Left ventricle myocardium inferior (tissue), 1 donor: Measurements from ENCODE around the gene GMPS. TPM values are rescaled to one million over a fixed set of nuclear protein-coding genes. Genes with fewer than 3 reads are reported as not detected.
"Not testable (repeated sequence)": the region's sequence is repeated elsewhere in the genome, so short reads cannot be mapped to it uniquely, and the experiment has no call there.

Experiments
- DNase-seq: peaks from one replicate; pipeline ENCODE4 v3.0.0-alpha.2; 2020
- H3K27ac ChIP-seq: fragments of 200-600 bp; replicated peaks from 2 replicates; pipeline ENCODE4 v1.8.0; 2021
- H3K27me3 ChIP-seq: fragments of 200-600 bp; 2 replicates; pipeline ENCODE4 v1.8.0; 2021; ENCODE audit warnings: low read depth
- H3K36me3 ChIP-seq: fragments of 200-600 bp; 2 replicates; pipeline ENCODE4 v1.8.0; 2021
- H3K4me1 ChIP-seq: fragments of 200-600 bp; 2 replicates; pipeline ENCODE4 v1.8.0; 2021
- H3K4me3 ChIP-seq: fragments of 200-600 bp; 2 replicates; pipeline ENCODE4 v1.8.0; 2021; ENCODE audit warnings: mild to moderate bottlenecking, moderate library complexity
- H3K9me3 ChIP-seq: fragments of 200-600 bp; replicated peaks from 2 replicates; pipeline ENCODE4 v1.8.0; 2021
- CTCF ChIP-seq: fragments of 200-600 bp; IDR thresholded peaks from 2 replicates; pipeline ENCODE4 v1.8.0; 2021; ENCODE audit warnings: antibody characterized with exemption, mild to moderate bottlenecking, borderline replicate concordance
- intact Hi-C: fragments of 100-400 bp; cut with micrococcal nuclease; formaldehyde crosslinking; loops from one replicate; pipeline ENCODE4 v1.11.0; 2022
- total RNA-seq: library from RNA; stranded (reverse); fragmentation: NEBNext Ultra II Directional; extraction: Animal tissue kit (Norgen Biotek cat#: 25700); gene quantifications from one replicate; pipeline ENCODE4 v1.2.1, GENCODE V29; 2021
- donor health status: DM: no; HTN: yes; CAD: no; lungs with severe emphysema.

GMPS gene
- total RNA-seq, 1 donor from 2014 or later, result 29.4 TPM

- no peak overlapping the region for H3K4me3 ChIP-seq
- no peak overlapping the region for H3K27ac ChIP-seq
- no peaks in the 10 kb centered on the region for H3K27me3 ChIP-seq
- no peaks in the 10 kb centered on the region for H3K9me3 ChIP-seq
- DNase-seq, result no peak
- TF ChIP-seq CTCF, result no peak
- peaks cover 5% of the 10 kb centered on the region for H3K4me1 ChIP-seq
- H3K36me3 ChIP-seq, result no peaks in the 10 kb centered on the region
- intact Hi-C loops, result no loop called here
These were observed 10.6 kb upstream of the GMPS start for GRCh38 chr3:155859859-155860258.

- H3K27ac ChIP-seq, H3K4me3 ChIP-seq, intact Hi-C loops, H3K27me3 ChIP-seq, H3K36me3 ChIP-seq, DNase-seq, H3K9me3 ChIP-seq, H3K4me1 ChIP-seq: not testable (repeated sequence)
These were observed 10.0 kb upstream of the GMPS start for GRCh38 chr3:155860424-155860823.

- Histone ChIP-seq H3K36me3 (no peaks in the 10 kb centered on the region), H3K4me3 (no peak overlapping the region), H3K27ac (no peak overlapping the region), H3K27me3 (no peaks in the 10 kb centered on the region), H3K9me3 (no peaks in the 10 kb centered on the region), H3K4me1 (no peaks in the 10 kb centered on the region)
- no peak for TF ChIP-seq CTCF
- DNase-seq, result no peak
- intact Hi-C loops, result no loop called here
These were observed 8.8 kb upstream of the GMPS start for GRCh38 chr3:155861476-155862183.

GRCh38 chr3:155862290-155862982, 8.0 kb upstream of the GMPS start:
- intact Hi-C loops, H3K4me1 ChIP-seq, H3K27me3 ChIP-seq, H3K36me3 ChIP-seq, H3K27ac ChIP-seq, DNase-seq, H3K9me3 ChIP-seq, H3K4me3 ChIP-seq: not testable (repeated sequence)

- no peaks in the 10 kb centered on the region for H3K27me3 ChIP-seq
- H3K36me3 ChIP-seq, result no peaks in the 10 kb centered on the region
- no peak for TF ChIP-seq CTCF
- no peak overlapping the region for H3K27ac ChIP-seq
- H3K9me3 ChIP-seq, result no peaks in the 10 kb centered on the region
- H3K4me3 ChIP-seq, result no peak overlapping the region
- intact Hi-C loops, result no loop called here
- no peak for DNase-seq
- H3K4me1 ChIP-seq, result no peaks in the 10 kb centered on the region
These were observed 7.2 kb upstream of the GMPS start for GRCh38 chr3:155863072-155863784.

GRCh38 chr3:155869691-155870090, 759 bp upstream of the GMPS start:
- Histone ChIP-seq H3K27me3 (no peaks in the 10 kb centered on the region), H3K4me1 (peaks cover 40% of the 10 kb centered on the region), H3K27ac (peak overlapping the region; percentile 96), H3K4me3 (peak overlapping the region; percentile 99), H3K9me3 (no peaks in the 10 kb centered on the region), H3K36me3 (no peaks in the 10 kb centered on the region)
- intact Hi-C loops, result no loop called here
- TF ChIP-seq CTCF, result no peak
- no peak for DNase-seq
